Naive thymus-derived CD4-positive, alpha-beta T cell (primary cell): Measurements from ENCODE around the gene PRKN. TPM values are rescaled to one million over a fixed set of nuclear protein-coding genes. Genes with fewer than 3 reads are reported as not detected.

ENCODE experiments used
- ATAC-seq: fragments of 150-1000 bp; cut with Tn5 transposase; 2 replicates; pipeline ENCODE4 v1.10.0; 2021; ENCODE audit warnings: mild to moderate bottlenecking, moderate library complexity
- CTCF ChIA-PET: fragments of 350-600 bp; sonication (Branson Sonifier 250); formaldehyde crosslinking; loops from one replicate; lab custom pipeline; 2021; ENCODE audit warnings: antibody characterized with exemption; lab: Charles Lee
- POLR2A ChIA-PET: fragments of 350-600 bp; sonication (Branson Sonifier 250); formaldehyde crosslinking; loops from one replicate; lab custom pipeline; 2021; ENCODE audit warnings: antibody characterized with exemption, inconsistent platforms; lab: Charles Lee
- DNase-seq, 9 donors: peaks; one replicate each; pipeline versions ENCODE4 v3.0.0 to v3.0.0-alpha.2; 2020 to 2022; ENCODE audit warnings: mixed read lengths in 1 of 9
- H3K27ac ChIP-seq: one replicate; pipeline ENCODE4 v1.7.0; 2013; ENCODE audit warnings: mild to moderate bottlenecking, low read depth, low read length, moderate library complexity
- H3K27me3 ChIP-seq, 2 donors: one replicate each; pipeline ENCODE4 v1.7.0; 2013; ENCODE audit warnings: low read length in 2 of 2, mild to moderate bottlenecking in 2 of 2, moderate library complexity in 2 of 2; ENCODE audit not compliant: control insufficient read depth in 2 of 2, insufficient read depth in 2 of 2
- H3K36me3 ChIP-seq, 3 experiments: 1 replicate in 2 of 3; 2 replicates in 1 of 3; pipeline ENCODE4 v1.7.0; 2013; ENCODE audit warnings: low read length in 3 of 3, mild to moderate bottlenecking in 3 of 3, moderate library complexity in 1 of 3; ENCODE audit not compliant: insufficient read depth in 3 of 3, control insufficient read depth in 2 of 3
- H3K4me1 ChIP-seq, 2 donors: one replicate each; pipeline ENCODE4 v1.7.0; 2013; ENCODE audit warnings: low read length in 2 of 2, mild to moderate bottlenecking in 2 of 2, moderate library complexity in 1 of 2; ENCODE audit not compliant: control insufficient read depth in 2 of 2, insufficient read depth in 2 of 2
- H3K4me3 ChIP-seq: 2 replicates; pipeline ENCODE4 v1.7.0; 2013; ENCODE audit warnings: mild to moderate bottlenecking, low read length
- H3K9me3 ChIP-seq, 3 experiments: 1 replicate in 2 of 3; 2 replicates in 1 of 3; pipeline ENCODE4 v1.7.0; 2013; ENCODE audit warnings: low read length in 3 of 3; ENCODE audit not compliant: control insufficient read depth in 2 of 3
- H3K27ac Mint-ChIP-seq, 9 donors: one replicate each; pipeline ENCODE4 v1.8.0; 2020 to 2022; ENCODE audit warnings: mixed read lengths in 9 of 9, mild to moderate bottlenecking in 8 of 9, moderate library complexity in 5 of 9, inconsistent platforms in 2 of 9
- H3K27me3 Mint-ChIP-seq, 5 donors: one replicate each; pipeline ENCODE4 v1.8.0; 2021 to 2022; ENCODE audit warnings: mixed read lengths in 5 of 5, mild to moderate bottlenecking in 1 of 5
- H3K36me3 Mint-ChIP-seq, 5 donors: one replicate each; pipeline ENCODE4 v1.8.0; 2020 to 2022; ENCODE audit warnings: mixed read lengths in 5 of 5, mild to moderate bottlenecking in 3 of 5, inconsistent platforms in 1 of 5
- H3K4me1 Mint-ChIP-seq, 7 donors: one replicate each; pipeline ENCODE4 v1.8.0; 2020 to 2022; ENCODE audit warnings: mixed read lengths in 7 of 7, mild to moderate bottlenecking in 3 of 7, inconsistent platforms in 1 of 7
- H3K4me3 Mint-ChIP-seq, 10 donors: one replicate each; pipeline ENCODE4 v1.8.0; 2020 to 2022; ENCODE audit warnings: mild to moderate bottlenecking in 10 of 10, mixed read lengths in 10 of 10, moderate library complexity in 6 of 10, inconsistent platforms in 2 of 10
- H3K9me3 Mint-ChIP-seq, 11 donors: one replicate each; pipeline ENCODE4 v1.8.0; 2020 to 2022; ENCODE audit warnings: mixed read lengths in 11 of 11, mild to moderate bottlenecking in 4 of 11, inconsistent platforms in 1 of 11, moderate library complexity in 1 of 11
- intact Hi-C, 2 donors: fragments of 100-400 bp; cut with micrococcal nuclease; formaldehyde crosslinking; loops; one replicate each; pipeline ENCODE4 v1.15.1; 2023
- polyA plus RNA-seq, 2 donors: library from polyadenylated mRNA; unstranded; fragments of 300-500 nt; fragmentation: Illumina TruSeq; gene quantifications; one replicate each; pipeline ENCODE4 v1.2.3, GENCODE V29; 2021
- total RNA-seq, 6 experiments: library from RNA in 5 of 6; stranded (reverse) in 5 of 6; gene quantifications; 1 replicate in 5 of 6; 2 replicates in 1 of 6; pipeline ENCODE4 v1.2.3 and lab custom pipeline; 2021 to 2026

Gene PRKN
- total and polyA plus RNA-seq, 7 experiments from 2014 or later: 0.44 to 10.3 (median 8.1) TPM

DNA sequence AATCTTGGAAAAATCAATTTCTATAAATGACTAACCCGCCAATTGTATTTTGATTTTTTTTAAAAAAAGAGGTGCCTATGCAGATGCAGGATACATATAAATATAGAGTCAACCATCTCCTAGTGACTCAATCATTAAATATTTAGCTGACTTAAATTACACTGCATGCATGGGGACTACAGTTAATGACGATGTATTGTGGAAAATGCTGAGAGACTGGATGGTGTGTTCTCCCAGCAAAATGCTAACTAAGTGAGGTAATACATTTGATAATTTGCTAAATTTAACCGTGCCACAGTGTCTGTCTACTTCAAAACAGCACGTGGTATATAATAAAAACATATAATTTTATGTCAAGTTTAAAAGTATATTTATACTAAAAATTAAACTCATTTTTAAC, 341.6 kb downstream of the PRKN start:
- H3K9me3 ChIP-seq: no peaks in the 10 kb centered on the region
- DNase-seq (no peak), ATAC-seq (no peak)
- H3K27me3 ChIP-seq: no peaks in the 10 kb centered on the region
- H3K27me3 Mint-ChIP-seq: no peaks in the 10 kb centered on the region
- H3K4me1 ChIP-seq: no peaks in the 10 kb centered on the region
- CTCF ChIA-PET: no interaction called here
- H3K27ac Mint-ChIP-seq: no peak overlapping the region
- no peak overlapping the region for H3K27ac ChIP-seq
- POLR2A ChIA-PET: no interaction called here
- intact Hi-C loops: no loop called here
- H3K36me3 Mint-ChIP-seq: peaks cover 0 to 5% (median 3%) of the 10 kb centered on the region in 5 donors
- H3K9me3 Mint-ChIP-seq: peaks cover 0 to 5% (median 0%) of the 10 kb centered on the region in 11 donors
- H3K4me3 Mint-ChIP-seq: no peak overlapping the region
- no peaks in the 10 kb centered on the region for H3K36me3 ChIP-seq
- H3K4me1 Mint-ChIP-seq: no peaks in the 10 kb centered on the region
- H3K4me3 ChIP-seq: no peak overlapping the region

DNA sequence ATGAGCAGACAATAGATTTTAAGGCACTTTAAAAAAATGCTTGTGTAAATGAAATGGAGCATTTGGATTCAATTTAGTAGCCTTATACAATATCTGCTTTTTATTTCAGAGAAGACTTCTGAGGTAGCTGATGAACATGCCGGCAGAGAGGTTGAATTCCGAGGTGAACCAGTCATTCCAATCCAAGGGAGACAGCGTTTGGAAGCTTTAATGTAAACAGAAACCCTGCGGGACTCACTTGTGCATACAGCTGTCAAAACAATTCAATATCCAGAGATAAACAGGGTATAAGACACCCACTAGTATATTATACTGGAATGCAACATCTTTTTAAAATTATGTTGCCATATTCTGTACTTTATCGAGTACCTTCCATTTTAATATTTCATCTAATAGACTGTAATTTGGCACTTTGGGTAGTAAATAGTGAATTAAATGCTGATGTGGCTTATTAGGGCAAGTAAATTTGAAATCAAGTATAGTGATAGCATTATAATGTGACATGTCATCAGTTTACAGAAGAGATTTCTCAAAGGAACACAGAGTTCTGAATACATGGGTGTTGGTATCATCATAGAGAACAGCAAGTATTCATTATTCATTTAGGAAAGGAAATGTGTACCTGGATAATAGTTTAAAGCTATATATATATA, 347.7 kb downstream of the PRKN start:
- DNase-seq: no peak
- no peaks in the 10 kb centered on the region for H3K9me3 ChIP-seq
- no peaks in the 10 kb centered on the region for H3K4me1 ChIP-seq
- POLR2A ChIA-PET: no interaction called here
- intact Hi-C loops: loop anchor here in 1 of 2 donors (1.0 kb wide), 1 partner anchor 35 kb away; no protein-coding TSS in a partner anchor
- H3K27me3 ChIP-seq: no peaks in the 10 kb centered on the region
- Mint-ChIP-seq H3K4me3 (no peak overlapping the region), H3K27me3 (no peaks in the 10 kb centered on the region), H3K4me1 (no peaks in the 10 kb centered on the region), H3K9me3 (peaks cover 0 to 7% (median 0%) of the 10 kb centered on the region in 11 donors), H3K36me3 (peaks cover 0 to 5% (median 3%) of the 10 kb centered on the region in 5 donors), H3K27ac (no peak overlapping the region)
- CTCF ChIA-PET: no interaction called here
- no peak for ATAC-seq
- H3K4me3 ChIP-seq: no peak overlapping the region
- no peaks in the 10 kb centered on the region for H3K36me3 ChIP-seq
- H3K27ac ChIP-seq: no peak overlapping the region

DNA sequence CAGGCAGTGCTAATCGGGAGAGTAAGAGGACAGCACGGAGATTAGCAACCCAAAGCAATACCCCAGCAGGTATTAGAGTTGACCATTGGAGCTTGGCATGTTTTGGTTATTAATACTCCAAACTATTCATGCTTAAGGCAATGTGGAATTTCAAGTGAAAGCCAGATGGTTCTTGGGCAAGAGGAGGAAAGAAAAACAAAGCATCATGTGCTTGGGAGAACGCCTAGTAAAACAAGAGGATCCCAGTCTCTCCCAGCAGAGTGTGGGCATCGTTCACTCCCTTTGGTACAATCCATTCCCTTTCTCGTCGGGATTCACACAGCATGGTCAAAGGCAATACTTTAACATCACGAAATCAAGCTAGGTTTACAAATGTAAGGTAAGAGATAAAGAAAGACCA, 349.8 kb downstream of the PRKN start:
- H3K4me3 ChIP-seq: no peak overlapping the region
- H3K27ac ChIP-seq: no peak overlapping the region
- ATAC-seq (no peak), DNase-seq (no peak)
- Mint-ChIP-seq H3K9me3 (peaks cover 0 to 6% (median 0%) of the 10 kb centered on the region in 11 donors), H3K27ac (no peak overlapping the region), H3K4me3 (no peak overlapping the region), H3K36me3 (no peaks in the 10 kb centered on the region), H3K27me3 (no peaks in the 10 kb centered on the region), H3K4me1 (no peaks in the 10 kb centered on the region)
- H3K36me3 ChIP-seq: no peaks in the 10 kb centered on the region
- H3K27me3 ChIP-seq: no peaks in the 10 kb centered on the region
- ChIA-PET CTCF (no interaction called here), POLR2A (no interaction called here)
- H3K9me3 ChIP-seq: no peaks in the 10 kb centered on the region
- intact Hi-C loops: no loop called here
- no peaks in the 10 kb centered on the region for H3K4me1 ChIP-seq

DNA sequence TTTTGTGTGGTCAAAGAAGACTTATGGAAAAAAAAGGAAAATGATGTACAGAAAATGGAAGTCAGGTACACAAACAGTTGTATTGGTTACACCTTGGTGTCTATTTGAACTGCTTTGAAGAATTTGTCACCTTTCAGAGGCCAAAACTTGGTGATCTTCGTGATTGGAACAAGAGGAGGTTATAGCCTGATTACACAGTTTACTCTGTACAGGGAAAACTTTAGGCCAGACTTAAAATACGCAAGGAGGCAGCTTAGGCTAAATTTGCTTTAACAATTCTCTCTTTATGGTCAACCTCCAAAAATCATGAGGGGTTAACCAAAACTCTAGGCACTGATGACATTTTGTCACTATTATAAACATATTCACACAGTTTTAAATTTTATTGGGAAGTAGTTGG, 353.7 kb downstream of the PRKN start:
- CTCF ChIA-PET: no interaction called here
- no peaks in the 10 kb centered on the region for H3K36me3 ChIP-seq
- no peaks in the 10 kb centered on the region for H3K4me1 ChIP-seq
- intact Hi-C loops: no loop called here
- Mint-ChIP-seq H3K4me3 (no peak overlapping the region), H3K27ac (no peak overlapping the region), H3K9me3 (peaks cover 0 to 6% (median 0%) of the 10 kb centered on the region in 11 donors), H3K36me3 (peaks cover 0 to 16% (median 4%) of the 10 kb centered on the region in 5 donors), H3K4me1 (peaks cover 0 to 3% (median 0%) of the 10 kb centered on the region in 7 donors), H3K27me3 (no peaks in the 10 kb centered on the region)
- H3K27ac ChIP-seq: no peak overlapping the region
- H3K27me3 ChIP-seq: no peaks in the 10 kb centered on the region
- H3K9me3 ChIP-seq: no peaks in the 10 kb centered on the region
- H3K4me3 ChIP-seq: no peak overlapping the region
- DNase-seq (no peak), ATAC-seq (no peak)
- POLR2A ChIA-PET: no interaction called here

DNA sequence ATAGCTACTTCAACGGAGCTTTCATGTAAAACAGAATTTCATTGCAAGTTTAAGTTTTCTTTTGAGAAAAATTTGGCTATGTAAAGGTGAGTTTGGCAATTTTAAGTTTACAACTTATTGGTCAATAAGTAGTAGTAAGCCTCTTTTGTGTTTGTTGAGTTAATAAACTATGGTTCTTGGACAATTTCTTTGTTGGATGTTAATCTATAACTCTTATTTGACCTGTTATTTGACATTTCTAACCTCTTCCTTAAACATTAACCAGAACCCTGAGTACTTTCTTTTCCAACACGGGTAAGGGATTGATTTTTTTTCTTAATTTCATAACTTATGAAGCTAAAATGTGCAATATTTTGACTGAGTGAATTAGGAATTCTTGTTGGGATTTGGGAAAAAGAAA, 354.4 kb downstream of the PRKN start:
- Mint-ChIP-seq H3K9me3 (peaks cover 0 to 6% (median 0%) of the 10 kb centered on the region in 11 donors), H3K27me3 (no peaks in the 10 kb centered on the region), H3K27ac (no peak overlapping the region), H3K4me3 (no peak overlapping the region), H3K36me3 (peaks cover 0 to 21% (median 6%) of the 10 kb centered on the region in 5 donors), H3K4me1 (peaks cover 0 to 3% (median 0%) of the 10 kb centered on the region in 7 donors)
- ATAC-seq (no peak), DNase-seq (no peak)
- no peak overlapping the region for H3K4me3 ChIP-seq
- ChIA-PET POLR2A (no interaction called here), CTCF (no interaction called here)
- intact Hi-C loops: no loop called here
- H3K36me3 ChIP-seq: no peaks in the 10 kb centered on the region
- no peak overlapping the region for H3K27ac ChIP-seq
- no peaks in the 10 kb centered on the region for H3K4me1 ChIP-seq
- H3K27me3 ChIP-seq: no peaks in the 10 kb centered on the region
- no peaks in the 10 kb centered on the region for H3K9me3 ChIP-seq

DNA sequence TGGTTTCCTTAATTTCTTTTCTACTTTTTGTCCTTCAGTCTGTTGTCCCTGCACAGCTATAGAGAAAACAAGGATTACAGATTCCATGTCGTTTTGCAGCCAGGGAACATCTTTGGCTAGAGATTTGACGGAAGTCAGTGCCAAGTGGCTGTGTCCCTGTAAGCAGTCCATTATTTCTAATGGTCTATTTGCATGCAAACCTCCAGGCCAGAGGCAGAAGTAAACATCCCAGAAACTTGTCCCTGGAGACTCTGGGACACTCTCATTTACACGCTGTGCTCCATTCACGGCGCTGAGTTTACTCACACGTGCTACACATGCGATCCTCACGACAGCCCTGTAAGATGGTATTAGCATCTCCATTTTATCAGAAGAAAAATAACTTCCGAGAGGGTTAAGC, 355.5 kb downstream of the PRKN start:
- H3K27me3 Mint-ChIP-seq: no peaks in the 10 kb centered on the region
- H3K27me3 ChIP-seq: no peaks in the 10 kb centered on the region
- no peak overlapping the region for H3K27ac ChIP-seq
- H3K36me3 ChIP-seq: no peaks in the 10 kb centered on the region
- intact Hi-C loops: no loop called here
- no peak for DNase-seq
- no peak for ATAC-seq
- H3K9me3 ChIP-seq: no peaks in the 10 kb centered on the region
- peaks cover 0 to 27% (median 12%) of the 10 kb centered on the region in 5 donors for H3K36me3 Mint-ChIP-seq
- ChIA-PET POLR2A (no interaction called here), CTCF (no interaction called here)
- peaks cover 0 to 3% (median 0%) of the 10 kb centered on the region in 11 donors for H3K9me3 Mint-ChIP-seq
- peaks cover 0 to 3% (median 0%) of the 10 kb centered on the region in 7 donors for H3K4me1 Mint-ChIP-seq
- no peaks in the 10 kb centered on the region for H3K4me1 ChIP-seq
- no peak overlapping the region for H3K4me3 Mint-ChIP-seq
- H3K27ac Mint-ChIP-seq: no peak overlapping the region
- no peak overlapping the region for H3K4me3 ChIP-seq

DNA sequence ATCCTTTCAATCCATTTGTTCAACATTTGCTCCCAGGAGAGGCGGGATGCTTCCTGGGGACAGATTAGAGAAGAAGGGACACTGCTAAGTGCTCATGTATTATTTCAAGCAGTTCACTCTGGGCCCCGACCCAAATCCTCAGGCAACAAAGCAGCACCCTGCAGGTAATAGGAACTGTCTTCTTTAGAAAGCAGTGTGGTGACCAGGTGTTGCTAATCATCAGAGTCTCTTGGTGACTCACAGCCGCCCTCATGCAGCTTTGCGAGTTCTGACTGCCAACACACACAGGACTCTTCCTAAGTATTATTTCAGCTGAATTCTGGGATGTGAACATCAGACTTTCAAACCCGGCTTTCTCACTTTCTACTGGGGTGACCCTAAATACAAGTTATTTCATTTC, 356.4 kb downstream of the PRKN start:
- H3K9me3 ChIP-seq: no peaks in the 10 kb centered on the region
- ChIA-PET CTCF (no interaction called here), POLR2A (no interaction called here)
- H3K27me3 ChIP-seq: no peaks in the 10 kb centered on the region
- no peaks in the 10 kb centered on the region for H3K36me3 ChIP-seq
- Mint-ChIP-seq H3K27ac (no peak overlapping the region), H3K27me3 (no peaks in the 10 kb centered on the region), H3K4me1 (peaks cover 0 to 3% (median 0%) of the 10 kb centered on the region in 7 donors), H3K36me3 (peaks cover 0 to 27% (median 12%) of the 10 kb centered on the region in 5 donors), H3K9me3 (peaks cover 0 to 3% (median 0%) of the 10 kb centered on the region in 11 donors), H3K4me3 (no peak overlapping the region)
- no peak overlapping the region for H3K4me3 ChIP-seq
- no peaks in the 10 kb centered on the region for H3K4me1 ChIP-seq
- DNase-seq (no peak), ATAC-seq (no peak)
- intact Hi-C loops: no loop called here
- no peak overlapping the region for H3K27ac ChIP-seq
